Esophagus muscularis mucosa (tissue), 4 donors: ENCODE results near the gene MESP2. TPM values are rescaled to one million over a fixed set of nuclear protein-coding genes. Genes with fewer than 3 reads are reported as not detected.
A peak's percentile ranks its signal among the peaks of the same experiment; 100 is the strongest.

Experiments
- DNase-seq: peaks from one replicate; pipeline ENCODE4 v3.0.0-alpha.2; 2017; ENCODE audit errors: extremely low spot score
- H3K27ac ChIP-seq, 4 donors: fragments of 200-600 bp; sonication (generic); replicated peaks in 1 of 4; 1 replicate in 3 of 4; 2 replicates in 1 of 4; pipeline ENCODE4 v1.5.1; 2016 to 2019; ENCODE audit warnings: mild to moderate bottlenecking in 1 of 4
- H3K27me3 ChIP-seq, 4 donors: fragments of 200-600 bp; sonication (generic); one replicate each; pipeline versions ENCODE4 v1.5.1 to v1.6.0; 2016 to 2019
- H3K36me3 ChIP-seq, 4 donors: fragments of 200-600 bp; sonication (generic); one replicate each; pipeline ENCODE4 v1.5.1; 2016 to 2019
- H3K4me1 ChIP-seq, 4 donors: fragments of 200-600 bp; sonication (generic); one replicate each; pipeline ENCODE4 v1.5.1; 2016 to 2019
- H3K4me3 ChIP-seq, 4 donors: fragments of 200-600 bp; sonication (generic); 1 replicate in 2 of 4; 2 replicates in 2 of 4; pipeline ENCODE4 v1.5.1; 2016 to 2019; ENCODE audit warnings: mild to moderate bottlenecking in 4 of 4, moderate library complexity in 1 of 4
- H3K9me3 ChIP-seq, 4 donors: fragments of 200-600 bp; sonication (generic); 1 replicate in 3 of 4; 2 replicates in 1 of 4; pipeline ENCODE4 v1.5.1; 2016 to 2019
- CTCF ChIP-seq, 3 experiments: fragments of 200-600 bp in 2 of 3; fragments of 450-650 bp in 1 of 3; sonication (generic) in 2 of 3; IDR thresholded peaks; one replicate each; pipeline ENCODE4 v1.5.1; 2017 to 2019; ENCODE audit warnings: antibody characterized with exemption in 3 of 3, mild to moderate bottlenecking in 2 of 3, moderate library complexity in 1 of 3
- EP300 ChIP-seq: sonication (generic); formaldehyde crosslinking; IDR thresholded peaks from one replicate; pipeline ENCODE4 v1.6.1; 2017; ENCODE audit warnings: antibody characterized with exemption
- POLR2A ChIP-seq: fragments of 450-650 bp; IDR thresholded peaks from one replicate; pipeline ENCODE4 v1.6.1; 2017; ENCODE audit warnings: antibody characterized with exemption, moderate library complexity, mild to moderate bottlenecking, low read depth
- POLR2AphosphoS5 ChIP-seq, 2 donors: sonication (generic); formaldehyde crosslinking; IDR thresholded peaks; one replicate each; pipeline ENCODE4 v1.6.1; 2017; ENCODE audit warnings: antibody characterized with exemption in 2 of 2
- WGBS: methylation state at CpG from one replicate; pipeline ENCODE4 v1.1.5; 2018; 5-methylcytosine and 5-hydroxymethylcytosine counted together
- intact Hi-C: fragments of 100-400 bp; cut with DNase I; formaldehyde crosslinking; loops from one replicate; pipeline ENCODE4 v1.15.1; 2023
- total RNA-seq, 4 donors: library from RNA; depleted of rRNA; stranded (reverse); fragments of >200 nt; gene quantifications; one replicate each; pipeline versions ENCODE4 v1.1.0 to v1.2.1, GENCODE V29; 2016

MESP2 gene
- total RNA-seq, 4 donors from 2014 or later, result not detected

GRCh38 chr15:89818287-89818686, 42.2 kb downstream of the MESP2 start:
- Histone ChIP-seq H3K4me3 (no peak overlapping the region), H3K9me3 (peaks cover 0 to 10% (median 6%) of the 10 kb centered on the region in 4 donors), H3K4me1 (peaks cover 11 to 19% (median 15%) of the 10 kb centered on the region in 4 donors), H3K27ac (no peak overlapping the region), H3K27me3 (peaks cover 10 to 80% (median 24%) of the 10 kb centered on the region in 4 donors), H3K36me3 (no peaks in the 10 kb centered on the region)
- DNase-seq, result no peak
- 36% methylated on average over 10 of the region's 10 CpGs for WGBS
- TF ChIP-seq CTCF (IDR thresholded peaks at IDR 0.05) (no peak), EP300 (no peak), POLR2A (no peak), POLR2AphosphoS5 (IDR thresholded peaks at IDR 0.05) (no peak)
- intact Hi-C loops, result no loop called here

- Histone ChIP-seq H3K27ac (no peak overlapping the region), H3K27me3 (peaks cover 0 to 56% (median 3%) of the 10 kb centered on the region in 4 donors), H3K4me3 (no peak overlapping the region), H3K36me3 (no peaks in the 10 kb centered on the region), H3K4me1 (no peaks in the 10 kb centered on the region), H3K9me3 (peaks cover 0 to 2% (median under 1%) of the 10 kb centered on the region in 4 donors)
- DNase-seq, result no peak
- no peak for TF ChIP-seq POLR2A
- TF ChIP-seq POLR2AphosphoS5 (IDR thresholded peaks at IDR 0.05), result peak in 1 of 2 donors; percentile 8
- intact Hi-C loops, result no loop called here
- WGBS, result 53% methylated on average over 12 of the region's 12 CpGs
These were observed 44.8 kb downstream of the MESP2 start for GRCh38 chr15:89820666-89821611.

- H3K4me1 ChIP-seq, result no peaks in the 10 kb centered on the region
- no peak for DNase-seq
- H3K4me3 ChIP-seq, result no peak overlapping the region
- no peak overlapping the region for H3K27ac ChIP-seq
- no peaks in the 10 kb centered on the region for H3K36me3 ChIP-seq
- intact Hi-C loops, result no loop called here
- 56% methylated on average over 11 of the region's 11 CpGs for WGBS
- H3K27me3 ChIP-seq, result peaks cover 0 to 45% (median 0%) of the 10 kb centered on the region in 4 donors
- TF ChIP-seq EP300 (no peak), POLR2AphosphoS5 (IDR thresholded peaks at IDR 0.05) (no peak), POLR2A (no peak), CTCF (IDR thresholded peaks at IDR 0.05) (no peak)
- no peaks in the 10 kb centered on the region for H3K9me3 ChIP-seq
These were observed 45.9 kb downstream of the MESP2 start for GRCh38 chr15:89822026-89822425.

- Histone ChIP-seq H3K4me1 (peaks cover 0 to 4% (median 2%) of the 10 kb centered on the region in 4 donors), H3K36me3 (no peaks in the 10 kb centered on the region), H3K27me3 (peaks cover 0 to 39% (median 0%) of the 10 kb centered on the region in 4 donors), H3K9me3 (no peaks in the 10 kb centered on the region), H3K27ac (no peak overlapping the region), H3K4me3 (no peak overlapping the region)
- TF ChIP-seq CTCF (IDR thresholded peaks at IDR 0.05), result no peak
- no peak for TF ChIP-seq EP300
- no peak for TF ChIP-seq POLR2A
- no peak for TF ChIP-seq POLR2AphosphoS5 (IDR thresholded peaks at IDR 0.05)
- no peak for DNase-seq
- 75% methylated on average over 5 of the region's 5 CpGs for WGBS
- intact Hi-C loops, result no loop called here
These were observed 46.4 kb downstream of the MESP2 start for GRCh38 chr15:89822611-89822950.

- 76% methylated on average over 6 of the region's 7 CpGs for WGBS
- Histone ChIP-seq H3K9me3 (no peaks in the 10 kb centered on the region), H3K4me3 (no peak overlapping the region), H3K4me1 (peaks cover 6 to 10% (median 7%) of the 10 kb centered on the region in 4 donors), H3K27ac (no peak overlapping the region), H3K27me3 (peaks cover 0 to 34% (median 0%) of the 10 kb centered on the region in 4 donors), H3K36me3 (no peaks in the 10 kb centered on the region)
- intact Hi-C loops, result no loop called here
- TF ChIP-seq EP300 (no peak), POLR2A (no peak), CTCF (IDR thresholded peaks at IDR 0.05) (no peak)
- no peak for DNase-seq
These were observed 47.0 kb downstream of the MESP2 start for GRCh38 chr15:89822951-89823711.
